ENCODE measurements around the gene CENPM.
A peak's percentile ranks its signal among the peaks of the same experiment; 100 is the strongest.

- no peak for TF ChIP-seq CTCF (IDR thresholded peaks at IDR 0.05; ENCODE audit: poor library complexity)
- TF ChIP-seq EZH2 (IDR thresholded peaks at IDR 0.05; ENCODE audit: borderline replicate concordance): peak; percentile 70
- TF ChIP-seq EZH2phosphoT487 (IDR thresholded peaks at IDR 0.05; ENCODE audit: low read depth, severe bottlenecking, unreplicated experiment): no peak
Observed at GRCh38 chr22:41915035-41915785, 31.7 kb downstream of the CENPM start, which contains the start of gene SHISA8.
